NB4 (cell line): Measurements from ENCODE around the gene TMPRSS11E.

ENCODE experiments used
- MAX ChIP-seq: IDR thresholded peaks from 2 replicates; pipeline ENCODE4 v1.6.1; 2011; ENCODE audit warnings: low read depth, low read length
- MYC ChIP-seq: IDR thresholded peaks from 2 replicates; pipeline ENCODE4 v1.6.1; 2011; ENCODE audit warnings: low read depth, low read length
- POLR2A ChIP-seq: IDR thresholded peaks from 2 replicates; pipeline ENCODE4 v1.6.1; 2011; ENCODE audit warnings: mild to moderate bottlenecking; ENCODE audit not compliant: insufficient read length; ENCODE audit errors: extremely low read depth
- TF ChIP-seq, protein P1 (sequence below): IDR thresholded peaks from one replicate; pipeline ENCODE4 v1.5.1; 2012; ENCODE audit warnings: low read depth, low read length

DNA sequence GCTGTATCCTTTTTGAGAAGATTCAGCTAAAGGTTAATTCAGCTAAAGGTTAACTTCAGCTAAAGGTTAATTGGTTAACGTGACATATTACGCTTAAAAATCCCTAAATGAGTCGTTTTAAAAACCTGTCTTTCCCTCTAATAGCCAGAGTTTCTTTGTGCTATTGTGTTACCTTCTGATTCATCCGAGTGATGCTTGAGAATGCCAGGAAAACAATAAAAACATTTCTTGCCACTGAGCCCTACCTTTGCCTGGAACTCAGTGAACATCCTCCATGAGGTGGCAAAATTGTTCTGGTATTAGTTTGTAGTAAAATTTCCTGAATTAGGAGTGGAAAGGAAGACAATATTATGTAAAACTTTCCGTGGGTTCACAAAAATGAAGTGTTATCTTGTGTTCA lies 13.7 kb upstream of the TMPRSS11E start:
- TF ChIP-seq, protein P1, sequence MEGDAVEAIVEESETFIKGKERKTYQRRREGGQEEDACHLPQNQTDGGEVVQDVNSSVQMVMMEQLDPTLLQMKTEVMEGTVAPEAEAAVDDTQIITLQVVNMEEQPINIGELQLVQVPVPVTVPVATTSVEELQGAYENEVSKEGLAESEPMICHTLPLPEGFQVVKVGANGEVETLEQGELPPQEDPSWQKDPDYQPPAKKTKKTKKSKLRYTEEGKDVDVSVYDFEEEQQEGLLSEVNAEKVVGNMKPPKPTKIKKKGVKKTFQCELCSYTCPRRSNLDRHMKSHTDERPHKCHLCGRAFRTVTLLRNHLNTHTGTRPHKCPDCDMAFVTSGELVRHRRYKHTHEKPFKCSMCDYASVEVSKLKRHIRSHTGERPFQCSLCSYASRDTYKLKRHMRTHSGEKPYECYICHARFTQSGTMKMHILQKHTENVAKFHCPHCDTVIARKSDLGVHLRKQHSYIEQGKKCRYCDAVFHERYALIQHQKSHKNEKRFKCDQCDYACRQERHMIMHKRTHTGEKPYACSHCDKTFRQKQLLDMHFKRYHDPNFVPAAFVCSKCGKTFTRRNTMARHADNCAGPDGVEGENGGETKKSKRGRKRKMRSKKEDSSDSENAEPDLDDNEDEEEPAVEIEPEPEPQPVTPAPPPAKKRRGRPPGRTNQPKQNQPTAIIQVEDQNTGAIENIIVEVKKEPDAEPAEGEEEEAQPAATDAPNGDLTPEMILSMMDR, result no peak
- TF ChIP-seq POLR2A (no peak), MYC (no peak), MAX (no peak)
